ENCODE results near the gene SBNO2.

The SBNO2 gene

DNA sequence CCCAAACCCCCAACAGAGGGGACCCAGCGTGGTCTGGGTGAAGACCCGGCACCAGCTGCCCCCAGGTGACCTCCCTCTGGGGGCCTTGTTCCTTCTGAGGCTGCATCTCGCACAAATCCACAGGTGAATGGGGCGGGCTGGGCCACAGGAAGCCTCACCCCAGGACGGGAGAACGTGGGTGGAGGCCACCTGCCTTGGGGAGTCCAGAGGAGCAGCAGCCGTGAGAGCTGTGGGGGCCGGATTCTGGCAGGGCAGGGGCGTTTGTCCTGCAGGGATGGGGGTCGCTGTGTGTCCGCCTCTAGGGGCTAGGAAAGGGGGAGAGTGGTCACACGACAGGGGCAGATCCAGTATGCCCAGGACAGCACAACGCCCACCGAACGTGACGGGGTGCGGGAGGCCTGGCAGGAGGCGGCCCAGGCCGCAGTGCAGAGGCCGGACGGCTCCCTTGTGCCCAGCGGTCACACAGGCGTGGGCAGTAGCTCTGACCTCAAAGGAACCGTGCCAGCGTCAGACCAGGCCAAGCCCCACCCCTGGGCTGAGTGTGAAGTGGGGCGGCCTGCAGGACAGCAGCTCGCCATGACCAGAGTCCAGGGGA, 85.6 kb downstream of the SBNO2 start:
- no peaks in the 10 kb centered on the region for H3K9me2 ChIP-seq (replicated peaks; ENCODE audit: insufficient read depth, low read length)
- no peak overlapping the region for H3K4me2 ChIP-seq (ENCODE audit: low read depth, low read length)
- no peak for TF ChIP-seq EZH2 (optimal IDR thresholded peaks at IDR 0.05; ENCODE audit: low read depth, low read length)
- TF ChIP-seq, protein P1, sequence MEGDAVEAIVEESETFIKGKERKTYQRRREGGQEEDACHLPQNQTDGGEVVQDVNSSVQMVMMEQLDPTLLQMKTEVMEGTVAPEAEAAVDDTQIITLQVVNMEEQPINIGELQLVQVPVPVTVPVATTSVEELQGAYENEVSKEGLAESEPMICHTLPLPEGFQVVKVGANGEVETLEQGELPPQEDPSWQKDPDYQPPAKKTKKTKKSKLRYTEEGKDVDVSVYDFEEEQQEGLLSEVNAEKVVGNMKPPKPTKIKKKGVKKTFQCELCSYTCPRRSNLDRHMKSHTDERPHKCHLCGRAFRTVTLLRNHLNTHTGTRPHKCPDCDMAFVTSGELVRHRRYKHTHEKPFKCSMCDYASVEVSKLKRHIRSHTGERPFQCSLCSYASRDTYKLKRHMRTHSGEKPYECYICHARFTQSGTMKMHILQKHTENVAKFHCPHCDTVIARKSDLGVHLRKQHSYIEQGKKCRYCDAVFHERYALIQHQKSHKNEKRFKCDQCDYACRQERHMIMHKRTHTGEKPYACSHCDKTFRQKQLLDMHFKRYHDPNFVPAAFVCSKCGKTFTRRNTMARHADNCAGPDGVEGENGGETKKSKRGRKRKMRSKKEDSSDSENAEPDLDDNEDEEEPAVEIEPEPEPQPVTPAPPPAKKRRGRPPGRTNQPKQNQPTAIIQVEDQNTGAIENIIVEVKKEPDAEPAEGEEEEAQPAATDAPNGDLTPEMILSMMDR (IDR thresholded peaks at IDR 0.05; ENCODE audit: low read length), result no peak
- TF ChIP-seq EZH2phosphoT487 (IDR thresholded peaks at IDR 0.05; ENCODE audit: low read length), result no peak
- no peaks in the 10 kb centered on the region for H3K27me3 ChIP-seq (replicated peaks; ENCODE audit: insufficient read depth, low read length)
- H3K36me3 ChIP-seq (replicated peaks; ENCODE audit: insufficient read depth, low read length), result peaks cover 14% of the 10 kb centered on the region; the same call in 1 of the 2 replicates
- no peaks in the 10 kb centered on the region for H3K9me3 ChIP-seq (replicated peaks; ENCODE audit: insufficient read depth, low read length)
- peaks cover 36% of the 10 kb centered on the region for H3K79me2 ChIP-seq (ENCODE audit: low read length)
- 0 out of 2 replicates have a peak, but pooled peaks cover 3% of the 10 kb centered on the region for H4K20me1 ChIP-seq (ENCODE audit: insufficient read depth, low read length)
- peak overlapping the region; percentile 53; the same call in 1 of the 2 replicates for H3K27ac ChIP-seq (ENCODE audit: low read length)
- peaks cover 43% of the 10 kb centered on the region for H3F3A ChIP-seq (ENCODE audit: insufficient read depth, low read length)
- H3K4me1 ChIP-seq (ENCODE audit: low read length), result peaks cover 7% of the 10 kb centered on the region; the same call in 1 of the 2 replicates
- H3K9ac ChIP-seq (ENCODE audit: low read length), result no peak overlapping the region
- H2AFZ ChIP-seq (ENCODE audit: low read length), result no peak overlapping the region
- DNase-seq, result no peak
- H3K4me3 ChIP-seq (ENCODE audit: low read length), result no peak overlapping the region

GRCh38 chr19:1087813-1088415, 86.2 kb downstream of the SBNO2 start:
- Histone ChIP-seq H3K4me3 (ENCODE audit: low read length) (no peak overlapping the region), H3K27me3 (replicated peaks; ENCODE audit: insufficient read depth, low read length) (no peaks in the 10 kb centered on the region), H3K9ac (ENCODE audit: low read length) (no peak overlapping the region), H3K36me3 (replicated peaks; ENCODE audit: insufficient read depth, low read length) (peaks cover 18% of the 10 kb centered on the region), H3K4me2 (ENCODE audit: low read depth, low read length) (no peak overlapping the region), H3K27ac (ENCODE audit: low read length) (peak overlapping the region; percentile 53; the same call in 1 of the 2 replicates), H3K9me3 (replicated peaks; ENCODE audit: insufficient read depth, low read length) (no peaks in the 10 kb centered on the region), H3F3A (ENCODE audit: insufficient read depth, low read length) (peaks cover 48% of the 10 kb centered on the region), H3K9me2 (replicated peaks; ENCODE audit: insufficient read depth, low read length) (no peaks in the 10 kb centered on the region), H4K20me1 (ENCODE audit: insufficient read depth, low read length) (0 out of 2 replicates have a peak, but pooled peaks cover 7% of the 10 kb centered on the region), H3K79me2 (ENCODE audit: low read length) (peaks cover 33% of the 10 kb centered on the region), H2AFZ (ENCODE audit: low read length) (no peak overlapping the region), H3K4me1 (ENCODE audit: low read length) (peaks cover 6% of the 10 kb centered on the region; the same call in 1 of the 2 replicates)
- no peak for TF ChIP-seq EZH2 (optimal IDR thresholded peaks at IDR 0.05; ENCODE audit: low read depth, low read length)
- TF ChIP-seq, protein P1 (IDR thresholded peaks at IDR 0.05; ENCODE audit: low read length), result peak; percentile 41
- TF ChIP-seq EZH2phosphoT487 (IDR thresholded peaks at IDR 0.05; ENCODE audit: low read length), result no peak
- DNase-seq, result peak; percentile 53

DNA sequence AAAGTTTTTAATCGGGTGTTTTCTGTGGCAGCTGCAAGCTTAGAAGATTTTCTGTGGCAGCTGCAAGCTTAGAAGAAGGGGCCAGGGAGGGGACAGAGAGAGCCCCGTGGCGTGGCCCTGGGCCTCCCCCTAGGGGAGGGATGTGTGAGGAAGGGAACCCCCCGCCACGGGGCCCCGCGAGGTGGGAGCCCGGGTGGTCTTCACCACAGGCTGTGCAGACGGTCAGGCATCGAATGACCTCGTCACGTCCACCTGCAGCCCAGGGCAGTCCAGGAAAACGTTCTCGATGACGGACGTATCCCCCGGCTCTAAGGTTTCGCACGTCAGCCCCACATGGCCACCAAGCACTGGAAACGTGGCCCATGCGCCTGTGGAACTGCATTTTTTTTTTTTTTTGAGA, 87.5 kb downstream of the SBNO2 start:
- Histone ChIP-seq H3K4me1 (ENCODE audit: low read length) (peaks cover 6% of the 10 kb centered on the region; the same call in 1 of the 2 replicates), H3K4me3 (ENCODE audit: low read length) (no peak overlapping the region), H3K27me3 (replicated peaks; ENCODE audit: insufficient read depth, low read length) (no peaks in the 10 kb centered on the region), H3K27ac (ENCODE audit: low read length) (no peak overlapping the region), H3K36me3 (replicated peaks; ENCODE audit: insufficient read depth, low read length) (peaks cover 20% of the 10 kb centered on the region), H3F3A (ENCODE audit: insufficient read depth, low read length) (peaks cover 50% of the 10 kb centered on the region), H3K9me2 (replicated peaks; ENCODE audit: insufficient read depth, low read length) (no peaks in the 10 kb centered on the region), H4K20me1 (ENCODE audit: insufficient read depth, low read length) (0 out of 2 replicates have a peak, but pooled peaks cover 7% of the 10 kb centered on the region), H3K4me2 (ENCODE audit: low read depth, low read length) (no peak overlapping the region), H3K79me2 (ENCODE audit: low read length) (peaks cover 32% of the 10 kb centered on the region), H2AFZ (ENCODE audit: low read length) (no peak overlapping the region), H3K9me3 (replicated peaks; ENCODE audit: insufficient read depth, low read length) (no peaks in the 10 kb centered on the region), H3K9ac (ENCODE audit: low read length) (no peak overlapping the region)
- no peak for DNase-seq
- TF ChIP-seq, protein P1 (IDR thresholded peaks at IDR 0.05; ENCODE audit: low read length), result no peak
- TF ChIP-seq EZH2 (optimal IDR thresholded peaks at IDR 0.05; ENCODE audit: low read depth, low read length) (no peak), EZH2phosphoT487 (IDR thresholded peaks at IDR 0.05; ENCODE audit: low read length) (no peak)
